Activated naive CD8-positive, alpha-beta T cell treated with anti-CD3 and anti-CD28 coated beads, Interleukin-2, amount 50 U/mL, for 24 hours (primary cell): ENCODE data around the gene KIF15.
A peak's percentile ranks its signal among the peaks of the same experiment; 100 is the strongest.

ENCODE experiments used
- ATAC-seq: fragments of 150-1000 bp; cut with Tn5 transposase; one replicate; pipeline ENCODE4 v1.10.0; 2021
- DNase-seq: peaks from one replicate; pipeline ENCODE4 v3.0.0; 2021
- H3K27ac Mint-ChIP-seq: one replicate; pipeline ENCODE4 v1.8.0; 2021; ENCODE audit warnings: mild to moderate bottlenecking, mixed read lengths
- H3K27me3 Mint-ChIP-seq: one replicate; pipeline ENCODE4 v1.8.0; 2021; ENCODE audit warnings: mixed read lengths
- H3K36me3 Mint-ChIP-seq: one replicate; pipeline ENCODE4 v1.8.0; 2021; ENCODE audit warnings: low read depth, mixed read lengths
- H3K4me1 Mint-ChIP-seq: one replicate; pipeline ENCODE4 v1.8.0; 2021; ENCODE audit warnings: mixed read lengths
- H3K4me3 Mint-ChIP-seq: one replicate; pipeline ENCODE4 v1.8.0; 2021; ENCODE audit warnings: mild to moderate bottlenecking, moderate library complexity, mixed read lengths
- H3K9me3 Mint-ChIP-seq: one replicate; pipeline ENCODE4 v1.8.0; 2021; ENCODE audit warnings: mixed read lengths

The KIF15 gene

DNA sequence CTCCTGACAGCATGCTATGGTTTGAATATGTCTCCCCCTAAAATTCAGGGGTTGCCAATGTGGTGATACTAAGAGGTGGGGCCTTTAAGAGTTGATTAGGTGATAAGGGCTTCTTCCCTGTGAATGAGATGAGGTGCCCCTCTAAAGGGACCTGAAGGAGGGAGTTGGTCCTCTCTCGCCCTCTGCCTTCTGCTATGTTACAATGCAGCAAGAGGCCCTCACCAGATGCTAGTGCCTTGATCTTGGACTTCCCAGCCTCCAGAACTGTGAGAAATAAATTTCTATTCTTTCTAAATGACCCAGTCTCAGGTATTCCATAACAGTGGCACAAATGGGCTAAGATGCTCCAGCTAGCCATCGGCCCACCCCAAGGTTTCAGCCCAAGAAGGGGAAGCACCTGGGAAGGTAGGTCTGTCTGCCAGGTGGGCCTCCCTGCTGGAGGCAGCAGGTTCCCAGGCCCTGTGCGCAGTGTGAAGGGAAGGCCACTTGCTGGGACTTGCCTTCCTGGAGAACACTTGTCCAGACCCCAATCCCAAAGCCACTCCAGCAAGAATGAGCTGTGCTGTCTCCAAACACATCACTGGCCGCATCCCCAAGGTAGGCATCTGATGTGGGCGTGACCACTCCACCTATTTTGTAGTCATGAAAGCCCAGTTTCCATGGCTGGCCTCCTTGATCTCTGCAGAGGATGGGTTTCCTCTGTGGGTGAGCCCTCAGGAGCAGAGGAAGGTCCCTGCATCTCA is 121.8 kb downstream of the KIF15 start:
- H3K27me3 Mint-ChIP-seq, result peaks cover 7% of the 10 kb centered on the region
- DNase-seq, result no peak
- no peaks in the 10 kb centered on the region for H3K36me3 Mint-ChIP-seq
- no peak for ATAC-seq
- H3K4me1 Mint-ChIP-seq, result peaks cover 6% of the 10 kb centered on the region
- H3K9me3 Mint-ChIP-seq, result no peaks in the 10 kb centered on the region
- H3K4me3 Mint-ChIP-seq, result no peak overlapping the region
- H3K27ac Mint-ChIP-seq, result no peak overlapping the region

- no peaks in the 10 kb centered on the region for H3K9me3 Mint-ChIP-seq
- no peak for DNase-seq
- peaks cover 6% of the 10 kb centered on the region for H3K4me1 Mint-ChIP-seq
- no peaks in the 10 kb centered on the region for H3K36me3 Mint-ChIP-seq
- H3K4me3 Mint-ChIP-seq, result no peak overlapping the region
- peaks cover 7% of the 10 kb centered on the region for H3K27me3 Mint-ChIP-seq
- ATAC-seq, result no peak
- no peak overlapping the region for H3K27ac Mint-ChIP-seq
Measured at GRCh38 chr3:44883999-44884431, 122.4 kb downstream of the KIF15 start.

- Mint-ChIP-seq H3K27ac (no peak overlapping the region), H3K27me3 (peaks cover 7% of the 10 kb centered on the region), H3K4me3 (no peak overlapping the region), H3K9me3 (no peaks in the 10 kb centered on the region), H3K36me3 (no peaks in the 10 kb centered on the region), H3K4me1 (peaks cover 6% of the 10 kb centered on the region)
- ATAC-seq, result peak; percentile 66
- DNase-seq, result no peak
Measured at GRCh38 chr3:44885618-44886017, 124.0 kb downstream of the KIF15 start.

- no peak overlapping the region for H3K4me3 Mint-ChIP-seq
- peaks cover 7% of the 10 kb centered on the region for H3K27me3 Mint-ChIP-seq
- DNase-seq (no peak), ATAC-seq (no peak)
- peaks cover 6% of the 10 kb centered on the region for H3K4me1 Mint-ChIP-seq
- no peak overlapping the region for H3K27ac Mint-ChIP-seq
- no peaks in the 10 kb centered on the region for H3K9me3 Mint-ChIP-seq
- H3K36me3 Mint-ChIP-seq, result no peaks in the 10 kb centered on the region
Measured at GRCh38 chr3:44886561-44886960, 125.0 kb downstream of the KIF15 start.

DNA sequence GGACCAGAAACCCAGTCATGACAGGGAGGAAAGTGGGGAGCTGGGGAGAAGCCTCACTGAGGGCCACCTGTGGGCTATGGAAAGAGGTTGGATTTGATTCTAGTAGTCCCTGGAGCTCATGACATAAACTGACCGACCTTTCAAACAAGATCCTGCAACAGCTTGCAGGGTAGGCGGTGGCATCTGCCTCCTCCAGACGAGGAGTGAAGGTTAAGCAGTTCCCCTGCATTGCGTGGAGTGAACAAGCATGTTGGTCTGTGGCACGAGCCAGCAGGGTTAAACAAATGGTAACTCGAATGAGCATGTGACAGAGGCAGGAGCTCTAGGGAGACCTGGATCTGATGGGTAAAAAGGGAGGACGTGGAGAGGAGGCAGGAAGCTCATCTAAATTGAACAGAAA is 125.5 kb downstream of the KIF15 start:
- no peak overlapping the region for H3K27ac Mint-ChIP-seq
- ATAC-seq, result no peak
- H3K4me1 Mint-ChIP-seq, result peaks cover 6% of the 10 kb centered on the region
- DNase-seq, result no peak
- no peak overlapping the region for H3K4me3 Mint-ChIP-seq
- H3K9me3 Mint-ChIP-seq, result no peaks in the 10 kb centered on the region
- no peaks in the 10 kb centered on the region for H3K36me3 Mint-ChIP-seq
- H3K27me3 Mint-ChIP-seq, result peaks cover 7% of the 10 kb centered on the region

GRCh38 chr3:44890258-44890657 is 128.7 kb downstream of the KIF15 start:
- H3K9me3 Mint-ChIP-seq, result no peaks in the 10 kb centered on the region
- H3K4me1 Mint-ChIP-seq, result peaks cover 4% of the 10 kb centered on the region
- no peak overlapping the region for H3K27ac Mint-ChIP-seq
- no peaks in the 10 kb centered on the region for H3K36me3 Mint-ChIP-seq
- ATAC-seq (no peak), DNase-seq (no peak)
- peaks cover 7% of the 10 kb centered on the region for H3K27me3 Mint-ChIP-seq
- no peak overlapping the region for H3K4me3 Mint-ChIP-seq

- ATAC-seq, result no peak
- H3K27me3 Mint-ChIP-seq, result peaks cover 4% of the 10 kb centered on the region
- no peaks in the 10 kb centered on the region for H3K9me3 Mint-ChIP-seq
- H3K27ac Mint-ChIP-seq, result no peak overlapping the region
- DNase-seq, result no peak
- no peaks in the 10 kb centered on the region for H3K4me1 Mint-ChIP-seq
- H3K36me3 Mint-ChIP-seq, result no peaks in the 10 kb centered on the region
- no peak overlapping the region for H3K4me3 Mint-ChIP-seq
Measured at GRCh38 chr3:44890852-44891251, 129.3 kb downstream of the KIF15 start.

DNA sequence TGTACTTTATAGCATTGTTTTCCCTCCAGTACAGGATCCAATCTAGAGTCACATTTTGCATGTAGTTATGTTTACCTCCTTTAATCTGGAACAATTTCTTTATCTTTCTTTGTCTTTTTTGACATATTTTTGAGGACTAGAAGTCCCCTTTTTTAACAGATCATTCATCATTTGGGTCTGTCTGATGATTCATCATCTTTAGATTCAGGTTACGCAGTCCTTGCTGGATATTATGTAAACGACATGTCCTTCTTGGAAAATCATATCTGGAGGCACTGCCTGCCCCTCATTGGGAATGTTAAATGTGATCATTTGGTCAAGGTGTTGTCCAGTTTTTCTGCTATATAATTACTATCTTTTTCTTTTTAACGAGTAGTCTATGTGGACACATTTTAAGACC is 131.1 kb downstream of the KIF15 start:
- no peak for ATAC-seq
- Mint-ChIP-seq H3K36me3 (no peaks in the 10 kb centered on the region), H3K9me3 (no peaks in the 10 kb centered on the region), H3K27ac (no peak overlapping the region), H3K27me3 (no peaks in the 10 kb centered on the region), H3K4me3 (no peak overlapping the region), H3K4me1 (no peaks in the 10 kb centered on the region)
- DNase-seq, result no peak

DNA sequence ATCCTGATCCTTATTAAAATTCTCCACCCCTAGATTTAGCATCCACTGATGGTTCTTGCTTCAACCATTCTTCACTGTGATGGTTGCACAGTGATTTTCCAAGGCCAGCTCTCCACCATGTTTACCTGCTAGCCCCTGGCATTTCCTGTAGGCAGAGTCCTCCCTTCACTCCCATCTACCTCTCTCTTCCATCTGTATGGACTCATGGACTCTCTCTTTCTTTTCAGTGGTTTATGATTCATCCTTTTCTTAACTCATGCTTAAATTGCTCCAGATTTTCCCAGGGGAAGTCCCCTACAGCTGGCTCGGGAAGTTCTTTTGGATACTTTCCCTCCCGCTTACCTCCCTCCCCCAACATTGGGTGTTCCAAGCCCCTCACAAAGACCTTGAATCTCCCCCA is 131.5 kb downstream of the KIF15 start:
- no peak for DNase-seq
- no peaks in the 10 kb centered on the region for H3K4me1 Mint-ChIP-seq
- H3K27ac Mint-ChIP-seq, result no peak overlapping the region
- no peak overlapping the region for H3K4me3 Mint-ChIP-seq
- no peak for ATAC-seq
- H3K36me3 Mint-ChIP-seq, result no peaks in the 10 kb centered on the region
- no peaks in the 10 kb centered on the region for H3K9me3 Mint-ChIP-seq
- no peaks in the 10 kb centered on the region for H3K27me3 Mint-ChIP-seq

GRCh38 chr3:44894485-44894884 is 132.9 kb downstream of the KIF15 start:
- no peak for ATAC-seq
- Mint-ChIP-seq H3K27ac (no peak overlapping the region), H3K36me3 (no peaks in the 10 kb centered on the region), H3K4me1 (no peaks in the 10 kb centered on the region), H3K27me3 (no peaks in the 10 kb centered on the region), H3K9me3 (no peaks in the 10 kb centered on the region), H3K4me3 (no peak overlapping the region)
- no peak for DNase-seq

- Mint-ChIP-seq H3K36me3 (no peaks in the 10 kb centered on the region), H3K9me3 (no peaks in the 10 kb centered on the region), H3K4me3 (no peak overlapping the region), H3K4me1 (no peaks in the 10 kb centered on the region), H3K27me3 (peaks cover 5% of the 10 kb centered on the region), H3K27ac (no peak overlapping the region)
- DNase-seq (no peak), ATAC-seq (no peak)
Measured at GRCh38 chr3:44896440-44896839, 134.8 kb downstream of the KIF15 start.

GRCh38 chr3:44899683-44900367 is 138.2 kb downstream of the KIF15 start:
- Mint-ChIP-seq H3K4me1 (no peaks in the 10 kb centered on the region), H3K27ac (no peak overlapping the region), H3K36me3 (no peaks in the 10 kb centered on the region), H3K27me3 (peaks cover 5% of the 10 kb centered on the region), H3K9me3 (no peaks in the 10 kb centered on the region), H3K4me3 (no peak overlapping the region)
- DNase-seq (no peak), ATAC-seq (peak; percentile 57)

GRCh38 chr3:44902628-44903027 is 141.0 kb downstream of the KIF15 start:
- peaks cover 8% of the 10 kb centered on the region for H3K27me3 Mint-ChIP-seq
- no peak overlapping the region for H3K27ac Mint-ChIP-seq
- no peaks in the 10 kb centered on the region for H3K9me3 Mint-ChIP-seq
- ATAC-seq (no peak), DNase-seq (no peak)
- no peaks in the 10 kb centered on the region for H3K4me1 Mint-ChIP-seq
- no peaks in the 10 kb centered on the region for H3K36me3 Mint-ChIP-seq
- no peak overlapping the region for H3K4me3 Mint-ChIP-seq
